ENCODE results near the gene MEI4. TPM values are rescaled to one million over a fixed set of nuclear protein-coding genes. Genes with fewer than 3 reads are reported as not detected.

The MEI4 gene
- total RNA-seq, 1 donor from 2014 or later, result not detected

Other genes starting within 250 kb of the MEI4 start
- gene HTR1B, start 189.5 kb upstream of the MEI4 start, total RNA-seq, result not detected

Data from skeletal muscle tissue (tissue), 1 donor.